GM21619 (cell line): Measurements from ENCODE around the gene OR4N5.
"Not testable (repeated sequence)": the region's sequence is repeated elsewhere in the genome, so short reads cannot be mapped to it uniquely, and the experiment has no call there.

Experiments used
- ATAC-seq: cut with Tn5 transposase; IDR thresholded peaks from one replicate; pipeline ENCODE4 v1.9.1; 2021; ENCODE audit not compliant: unreplicated experiment

OR4N5 gene, protein sequence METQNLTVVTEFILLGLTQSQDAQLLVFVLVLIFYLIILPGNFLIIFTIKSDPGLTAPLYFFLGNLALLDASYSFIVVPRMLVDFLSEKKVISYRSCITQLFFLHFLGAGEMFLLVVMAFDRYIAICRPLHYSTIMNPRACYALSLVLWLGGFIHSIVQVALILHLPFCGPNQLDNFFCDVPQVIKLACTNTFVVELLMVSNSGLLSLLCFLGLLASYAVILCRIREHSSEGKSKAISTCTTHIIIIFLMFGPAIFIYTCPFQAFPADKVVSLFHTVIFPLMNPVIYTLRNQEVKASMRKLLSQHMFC

DNA sequence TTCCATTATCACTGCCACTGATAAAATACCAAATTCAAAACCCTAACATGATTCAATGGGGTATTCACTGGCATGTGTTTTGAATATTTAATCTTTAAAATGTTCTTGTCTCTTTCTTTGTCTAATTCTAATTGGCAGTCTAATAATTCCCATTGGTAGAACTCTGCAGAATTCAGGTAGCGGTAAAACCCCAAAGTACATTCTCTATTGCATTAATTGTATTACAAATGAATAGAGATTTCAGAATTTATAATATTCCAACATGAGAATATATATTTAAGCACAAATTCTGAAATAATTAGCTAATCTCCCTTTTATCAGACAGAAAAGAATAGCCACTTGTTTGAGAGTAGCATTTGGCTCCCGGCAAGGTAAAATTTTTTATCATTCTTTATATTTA lies at the start of gene OR4N5:
Gene OR4N5 (plus strand): TSS at position 301 of the 400 bp plus-strand sequence. CDS start 4,916 bp downstream, outside the sequence.
- no peak for ATAC-seq

- ATAC-seq = no peak
Measured at GRCh38 chr14:20092050-20092449, 46.6 kb upstream of the OR4N5 start.

DNA sequence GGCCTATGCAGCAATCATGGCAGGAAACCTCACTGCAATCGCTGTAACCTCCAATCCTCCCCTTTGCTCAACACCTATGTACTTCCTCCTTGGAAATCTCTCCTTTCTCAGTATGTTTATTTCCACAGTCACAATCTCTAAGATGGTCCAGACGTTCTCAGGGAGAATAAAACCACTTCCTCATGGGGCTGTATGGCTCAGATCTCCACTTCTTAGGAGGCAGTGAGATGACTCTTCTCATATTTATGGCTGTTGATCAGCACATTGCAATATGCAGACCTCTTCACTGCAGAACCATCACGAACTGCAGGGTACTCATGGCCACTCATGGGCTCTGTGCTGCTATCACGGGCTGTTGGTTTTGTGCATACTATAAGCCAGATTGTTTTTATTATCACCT lies 45.2 kb upstream of the OR4N5 start:
- no peak for ATAC-seq

DNA sequence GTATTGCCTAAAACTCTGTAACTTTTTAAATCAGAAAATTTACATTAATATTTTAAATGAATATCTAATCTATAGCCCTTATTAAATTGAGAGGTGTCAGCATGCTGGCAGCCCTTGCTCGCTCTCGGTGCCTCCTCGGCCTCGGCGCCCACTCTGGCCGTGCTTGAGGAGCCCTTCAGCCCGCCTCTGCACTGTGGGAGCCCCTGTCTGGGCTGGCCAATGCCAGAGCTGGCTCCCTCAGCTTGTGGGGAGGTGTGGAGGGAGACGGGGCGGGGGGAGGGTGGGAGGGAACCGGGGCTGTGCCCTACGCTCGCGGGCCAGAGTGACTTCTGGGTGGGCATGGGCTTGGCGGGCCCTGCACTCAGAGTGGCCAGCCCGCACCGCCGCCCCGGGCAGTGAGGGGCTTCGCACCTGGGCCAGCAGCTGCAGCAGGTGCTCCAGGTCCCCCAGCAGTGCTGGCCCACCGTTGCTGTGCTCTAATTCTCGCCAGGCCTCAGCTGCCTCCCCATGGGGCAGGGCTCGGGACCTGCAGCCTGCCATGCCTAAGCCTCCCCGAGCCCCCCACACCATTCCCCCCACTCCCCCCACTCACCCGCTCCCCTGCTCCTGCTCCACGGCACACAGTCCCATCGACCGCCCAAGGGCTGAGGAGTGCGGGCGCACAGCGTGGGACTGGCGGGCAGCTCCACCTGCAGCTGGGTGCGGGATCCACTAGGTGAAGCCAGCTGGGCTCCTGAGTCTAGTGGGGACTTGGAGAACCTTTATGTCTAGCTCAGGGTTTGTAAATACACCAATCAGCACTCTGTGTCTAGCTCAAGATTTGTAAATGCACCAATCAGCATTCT lies 39.5 kb upstream of the OR4N5 start:
- ATAC-seq = not testable (repeated sequence)

- ATAC-seq = no peak
Measured at GRCh38 chr14:20110438-20110837, 28.2 kb upstream of the OR4N5 start, which contains the start of gene OR4K17. TSS of gene OR4K17 (plus strand) at chr14:20110739. CDS start at chr14:20117500, 6,761 bp downstream.

DNA sequence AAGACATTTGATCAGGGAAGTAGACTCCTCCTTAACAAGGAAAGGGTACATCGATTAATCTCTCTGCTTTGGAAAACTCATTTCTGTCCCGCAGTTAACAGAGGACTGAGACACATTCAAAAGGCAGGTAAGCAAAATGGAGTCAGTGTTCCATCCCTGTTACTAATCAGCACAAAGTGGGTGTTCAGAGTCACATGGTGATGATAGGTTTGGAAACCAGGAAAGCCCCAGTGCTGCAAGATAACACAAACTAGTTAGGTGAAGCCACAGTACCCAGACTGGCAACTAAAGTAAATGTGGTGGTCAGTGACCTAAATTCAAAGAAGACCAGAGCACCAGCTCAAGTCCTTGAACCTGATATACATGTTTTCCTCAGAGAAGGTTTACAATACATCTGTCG lies 26.3 kb upstream of the OR4N5 start:
- ATAC-seq = no peak

DNA sequence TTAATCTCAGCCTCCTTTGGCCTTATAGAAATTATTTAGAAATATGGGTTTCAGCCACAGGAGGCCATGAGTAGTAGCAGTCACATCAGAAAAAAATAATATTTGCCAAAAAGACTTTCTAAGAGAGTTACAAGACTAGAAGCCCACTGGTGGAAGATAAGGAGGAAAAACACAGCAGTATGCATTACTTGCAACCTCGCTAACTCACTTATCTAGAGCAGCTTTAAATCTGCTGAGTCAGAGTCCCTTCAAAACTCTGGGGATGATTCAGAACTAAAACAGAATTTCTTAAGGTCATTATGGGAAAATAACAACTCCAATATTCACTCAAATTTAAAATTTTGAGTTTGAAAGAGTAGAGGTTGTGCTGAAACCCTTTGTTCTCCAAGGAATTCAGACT lies 21.9 kb upstream of the OR4N5 start:
- ATAC-seq = no peak

DNA sequence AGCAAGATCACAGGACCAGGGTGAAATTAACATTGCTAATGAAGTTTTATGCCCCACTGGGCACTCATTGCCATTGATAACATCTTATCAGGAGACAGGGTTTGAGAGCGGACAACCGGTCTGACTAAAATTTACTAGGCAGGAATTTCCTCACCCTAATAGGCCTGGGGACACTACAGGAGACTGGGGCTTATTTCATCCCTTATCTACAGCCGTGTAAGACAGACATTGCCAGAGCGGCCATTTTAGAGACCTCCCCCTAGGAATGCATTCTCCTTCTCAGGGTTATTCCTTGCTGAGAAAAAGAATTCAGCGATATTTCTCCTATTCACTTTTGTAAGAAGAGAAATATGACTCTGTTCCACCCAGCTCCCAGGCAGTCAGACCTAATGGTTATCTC lies 19.8 kb upstream of the OR4N5 start:
- no peak for ATAC-seq

GRCh38 chr14:20143911-20144310 lies 5.3 kb downstream of the OR4N5 start:
- ATAC-seq = no peak

GRCh38 chr14:20144820-20145219 lies 6.2 kb downstream of the OR4N5 start:
- ATAC-seq = no peak

DNA sequence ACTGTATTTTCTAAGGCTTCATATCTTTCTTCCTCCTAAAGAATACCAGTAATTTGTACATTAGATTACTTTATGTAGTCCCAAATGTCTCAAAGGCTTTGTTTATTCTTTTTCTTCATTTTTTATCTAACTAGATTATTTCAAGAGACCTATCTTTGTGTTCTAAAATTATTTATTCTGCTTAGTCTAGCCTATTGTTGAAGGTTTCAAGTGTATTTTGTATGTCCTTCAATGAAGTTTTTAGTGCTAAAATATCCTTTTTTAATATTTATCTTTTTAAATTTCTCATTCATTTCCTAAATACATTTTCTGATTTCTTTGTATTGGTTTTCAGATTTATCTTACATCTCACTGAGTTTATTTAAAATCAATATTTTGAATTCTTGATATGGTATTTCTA lies 25.8 kb downstream of the OR4N5 start:
- ATAC-seq = no peak

- no peak for ATAC-seq
Measured at GRCh38 chr14:20167091-20167490, 28.5 kb downstream of the OR4N5 start.

GRCh38 chr14:20169852-20170251 lies 31.2 kb downstream of the OR4N5 start:
- not testable (repeated sequence) for ATAC-seq

DNA sequence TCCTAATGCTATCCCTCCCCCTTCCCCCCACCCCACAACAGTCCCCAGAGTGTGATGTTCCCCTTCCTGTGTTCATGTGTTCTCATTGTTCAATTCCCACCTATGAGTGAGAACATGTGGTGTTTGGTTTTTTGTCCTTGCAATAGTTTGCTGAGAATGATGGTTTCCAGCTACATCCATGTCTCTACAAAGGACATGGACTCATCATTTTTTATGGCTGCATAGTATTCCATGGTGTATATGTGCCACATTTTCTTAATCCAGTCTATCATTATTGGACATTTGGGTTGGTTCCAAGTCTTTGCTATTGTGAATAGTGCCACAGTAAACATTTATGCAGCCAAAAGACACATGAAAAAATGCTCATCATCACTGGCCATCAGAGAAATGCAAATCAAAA lies 35.6 kb downstream of the OR4N5 start:
- ATAC-seq = not testable (repeated sequence)

DNA sequence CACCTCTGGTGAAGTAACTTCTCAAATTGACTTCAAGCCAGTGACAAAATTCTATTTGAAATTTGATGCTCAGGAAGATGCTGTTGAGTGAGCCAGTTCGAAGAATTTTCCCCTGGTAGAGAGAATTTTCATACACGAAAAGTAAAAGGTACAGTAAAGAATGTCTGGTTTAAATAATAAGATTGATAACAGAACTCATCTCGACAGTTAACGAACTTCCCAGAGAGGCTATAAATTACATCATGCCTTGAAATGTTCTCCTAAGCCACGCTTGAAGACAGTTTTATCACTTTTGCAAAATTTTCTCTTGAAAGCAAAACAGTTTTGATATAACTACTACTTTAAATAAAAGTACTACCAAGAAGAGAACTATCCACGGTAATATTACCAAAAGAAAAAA lies 37.7 kb downstream of the OR4N5 start:
- no peak for ATAC-seq

GRCh38 chr14:20177433-20177974 lies 38.9 kb downstream of the OR4N5 start:
- ATAC-seq = no peak

- ATAC-seq = no peak
Measured at GRCh38 chr14:20179218-20179617, 40.6 kb downstream of the OR4N5 start.

- ATAC-seq = no peak
Measured at GRCh38 chr14:20179880-20180279, 41.3 kb downstream of the OR4N5 start.

DNA sequence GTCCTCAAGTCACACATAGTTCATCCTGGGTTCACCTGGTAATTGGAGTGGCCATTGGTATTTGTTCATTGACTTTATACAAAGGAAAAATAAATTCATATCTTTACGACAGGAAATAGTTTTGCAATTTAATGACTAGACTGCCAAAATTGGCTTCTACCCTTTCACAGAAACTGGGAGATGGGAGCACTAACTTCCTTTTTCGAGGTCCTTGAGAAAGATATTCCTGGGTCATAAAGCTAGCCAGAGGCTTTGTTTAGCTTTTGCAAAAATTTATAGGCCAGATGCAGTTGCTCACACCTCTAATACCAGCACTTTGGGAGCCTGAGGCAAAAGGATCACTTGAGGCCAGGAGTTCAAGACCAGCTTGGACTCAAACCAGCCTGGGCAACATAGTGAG lies 41.9 kb downstream of the OR4N5 start:
- no peak for ATAC-seq

GRCh38 chr14:20184181-20184580 lies 45.6 kb downstream of the OR4N5 start:
- ATAC-seq = no peak

DNA sequence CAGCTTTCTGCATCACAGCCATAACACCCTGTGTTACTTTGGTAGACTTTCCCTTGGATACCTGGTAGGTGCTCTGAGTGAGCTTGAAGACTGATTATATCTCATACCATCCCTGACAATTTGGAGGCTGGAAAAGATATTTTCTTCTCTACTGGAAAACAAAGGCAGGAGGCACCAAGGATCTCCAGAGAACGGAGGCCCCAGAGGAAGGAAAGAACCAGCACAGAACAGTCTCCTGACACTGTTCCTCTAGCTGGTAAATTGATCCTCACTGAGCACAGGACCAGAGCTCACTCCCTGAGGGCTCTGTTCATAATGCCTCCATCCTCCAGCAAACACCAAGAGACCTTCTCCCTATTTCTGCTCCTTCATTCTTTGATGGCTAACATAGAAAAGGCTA lies 52.0 kb downstream of the OR4N5 start, which contains the start of gene OR11G2:
Gene OR11G2 (plus strand): TSS at position 301 of the 400 bp plus-strand sequence. CDS start 6,542 bp downstream, outside the sequence.
- ATAC-seq = no peak

GRCh38 chr14:20191396-20191795 lies 52.8 kb downstream of the OR4N5 start:
- ATAC-seq = no peak
